GM13977 (cell line): Measurements from ENCODE around the gene CHST8.
"Not testable (repeated sequence)": the region's sequence is repeated elsewhere in the genome, so short reads cannot be mapped to it uniquely, and the experiment has no call there.

Experiments
- DNase-seq: peaks from one replicate; pipeline ENCODE4 v3.0.0; 2012; ENCODE audit warnings: low spot score
- CTCF ChIP-seq: IDR thresholded peaks from 2 replicates; pipeline ENCODE4 v1.5.1; 2012; ENCODE audit warnings: mild to moderate bottlenecking, control low read depth; ENCODE audit not compliant: insufficient read depth; ENCODE audit errors: extremely low read depth, missing control alignments
- in situ Hi-C: fragments of 300-500 bp; cut with MboI; formaldehyde crosslinking; loops from one replicate; pipeline ENCODE4 v1.12.0; 2022; ENCODE audit warnings: low sequenced_read_pairs, low pct_unique_long_range_greater_than_20kb, mixed read lengths, inconsistent platforms; ENCODE audit not compliant: unreplicated experiment

The CHST8 gene

GRCh38 chr19:33693678-33694077 is 71.9 kb downstream of the CHST8 start:
- TF ChIP-seq CTCF, result no peak
- in situ Hi-C loops, result no loop called here
- DNase-seq, result no peak

- in situ Hi-C loops, DNase-seq: not testable (repeated sequence)
Measured at GRCh38 chr19:33695547-33695946, 73.8 kb downstream of the CHST8 start.

- in situ Hi-C loops, result no loop called here
- TF ChIP-seq CTCF, result no peak
- DNase-seq, result no peak
Measured at GRCh38 chr19:33697766-33698165, 76.0 kb downstream of the CHST8 start.

- DNase-seq, result no peak
- in situ Hi-C loops, result no loop called here
- no peak for TF ChIP-seq CTCF
Measured at GRCh38 chr19:33698576-33699435, 77.1 kb downstream of the CHST8 start.

- DNase-seq, result no peak
- TF ChIP-seq CTCF, result no peak
- in situ Hi-C loops, result no loop called here
Measured at GRCh38 chr19:33699754-33700407, 78.1 kb downstream of the CHST8 start.

- no peak for TF ChIP-seq CTCF
- in situ Hi-C loops, result no loop called here
- no peak for DNase-seq
Measured at GRCh38 chr19:33700408-33701013, 78.8 kb downstream of the CHST8 start.

- DNase-seq, result no peak
- no peak for TF ChIP-seq CTCF
- in situ Hi-C loops, result no loop called here
Measured at GRCh38 chr19:33701565-33701964, 79.8 kb downstream of the CHST8 start.
